Measurements from ENCODE around the gene TMEM232. TPM values are rescaled to one million over a fixed set of nuclear protein-coding genes. Genes with fewer than 3 reads are reported as not detected.
A peak's percentile ranks its signal among the peaks of the same experiment; 100 is the strongest.

The TMEM232 gene
- total and polyA plus RNA-seq, 9 of the 15 experiments (the other 6 are each of a cell fraction or from before 2014, with no cell fraction given) = 0.09 to 2.2 (median 0.41) TPM

DNA sequence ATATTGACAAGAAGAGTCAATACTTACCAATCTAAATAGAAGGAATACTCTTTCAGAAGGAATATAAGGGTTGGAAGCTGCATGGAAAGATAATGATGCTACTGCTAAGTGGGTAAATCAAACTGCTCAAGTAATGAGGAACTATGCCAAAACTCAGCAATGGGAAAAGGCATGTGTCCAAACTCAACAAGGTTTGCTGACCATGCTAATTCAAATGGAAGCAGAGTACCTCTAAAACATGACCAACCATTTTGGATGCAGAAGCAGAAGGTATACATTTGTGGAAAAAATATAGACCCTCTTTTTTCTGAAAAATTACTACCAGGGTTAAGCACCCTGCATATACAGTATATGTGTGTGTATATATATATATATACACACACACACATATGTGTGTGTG lies 21.1 kb downstream of the TMEM232 start:
- no peak overlapping the region for H3K27ac ChIP-seq (ENCODE audit: extremely low read depth, low read depth, low read length)
- DNase-seq (ENCODE audit: extremely low read depth in 1 of 4, low spot score in 3 of 4) (no peak), FAIRE-seq (no peak), ATAC-seq (no peak)
- intact Hi-C loops (cut with micrococcal nuclease) = no loop called here
- H3K27me3 ChIP-seq (ENCODE audit: control insufficient read depth in 2 of 2, insufficient read depth in 2 of 2, low read length in 2 of 2) = no peaks in the 10 kb centered on the region
- H3K9ac ChIP-seq (ENCODE audit: insufficient read depth in 1 of 2, low read depth in 2 of 2, low read length in 2 of 2) = no peak overlapping the region
- no peaks in the 10 kb centered on the region for H3K9me1 ChIP-seq (ENCODE audit: control insufficient read depth, insufficient read depth, low read length)
- no peaks in the 10 kb centered on the region for H3K36me3 ChIP-seq (ENCODE audit: control insufficient read depth, insufficient read depth, low read length)
- CTCF ChIA-PET (ENCODE audit: low intra/inter-chr PET ratio) = no interaction called here
- H3K4me1 ChIP-seq (replicated peaks in 1 of 2; ENCODE audit: control insufficient read depth in 2 of 2, insufficient read depth in 2 of 2, low read length in 2 of 2) = no peaks in the 10 kb centered on the region
- H3K4me3 ChIP-seq = no peak overlapping the region
- H4K20me1 ChIP-seq (replicated peaks; ENCODE audit: control insufficient read depth, insufficient read depth, low read length) = no peaks in the 10 kb centered on the region
- no peak overlapping the region for H2AFZ ChIP-seq (ENCODE audit: low read depth, low read length)
- no peak overlapping the region for H3K4me2 ChIP-seq (ENCODE audit: insufficient read depth, low read length)
- in situ Hi-C loops (cut with MboI) = no loop called here
- TF ChIP-seq RBM25 (IDR thresholded peaks at IDR 0.05; ENCODE audit: low read depth, low read length, severe bottlenecking) = no peak
- TF ChIP-seq ZNF316 (IDR thresholded peaks at IDR 0.05) = 0 out of 2 replicates have a peak, but pooled peaks have one; percentile 18
- no peaks in the 10 kb centered on the region for H3K79me2 ChIP-seq (ENCODE audit: control insufficient read depth, insufficient read depth, low read length)
- no TSS peak for BruUV-seq (replicated peaks)
- no peaks in the 10 kb centered on the region for H3K9me3 ChIP-seq (replicated peaks; ENCODE audit: control insufficient read depth, insufficient read depth, low read depth, low read length)
- POLR2A ChIA-PET = no interaction called here

DNA sequence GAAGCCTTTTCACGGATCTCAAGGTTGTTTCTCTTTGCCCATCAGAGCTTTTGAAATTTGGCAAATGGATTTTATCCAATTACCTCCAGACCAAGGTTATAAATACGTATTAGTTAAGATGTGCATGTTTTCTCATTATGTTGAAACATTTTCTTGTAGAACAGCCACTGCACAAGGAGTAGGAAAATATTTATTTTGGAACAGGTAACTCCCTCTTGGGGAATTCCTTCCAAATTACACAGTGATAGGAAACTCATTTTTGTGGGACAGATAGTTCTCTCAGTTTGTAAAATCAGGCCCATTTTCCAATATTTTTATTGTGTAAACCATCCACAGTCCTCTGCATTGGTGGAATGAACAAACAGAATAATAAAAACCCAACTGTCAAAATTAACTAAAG lies 23.0 kb downstream of the TMEM232 start:
- Histone ChIP-seq H3K27me3 (ENCODE audit: control insufficient read depth in 2 of 2, insufficient read depth in 2 of 2, low read length in 2 of 2) (no peaks in the 10 kb centered on the region), H2AFZ (ENCODE audit: low read depth, low read length) (no peak overlapping the region), H3K4me3 (no peak overlapping the region), H3K27ac (ENCODE audit: extremely low read depth, low read depth, low read length) (no peak overlapping the region), H4K20me1 (replicated peaks; ENCODE audit: control insufficient read depth, insufficient read depth, low read length) (no peaks in the 10 kb centered on the region), H3K36me3 (ENCODE audit: control insufficient read depth, insufficient read depth, low read length) (no peaks in the 10 kb centered on the region), H3K9me3 (replicated peaks; ENCODE audit: control insufficient read depth, insufficient read depth, low read depth, low read length) (no peaks in the 10 kb centered on the region), H3K9ac (ENCODE audit: insufficient read depth in 1 of 2, low read depth in 2 of 2, low read length in 2 of 2) (no peak overlapping the region), H3K79me2 (ENCODE audit: control insufficient read depth, insufficient read depth, low read length) (no peaks in the 10 kb centered on the region), H3K4me1 (replicated peaks in 1 of 2; ENCODE audit: control insufficient read depth in 2 of 2, insufficient read depth in 2 of 2, low read length in 2 of 2) (no peaks in the 10 kb centered on the region), H3K9me1 (ENCODE audit: control insufficient read depth, insufficient read depth, low read length) (no peaks in the 10 kb centered on the region), H3K4me2 (ENCODE audit: insufficient read depth, low read length) (no peak overlapping the region)
- TF ChIP-seq ZZZ3 (IDR thresholded peaks at IDR 0.05) (no peak), ZNF668 (CRISPR knock-in tag; IDR thresholded peaks at IDR 0.05) (no peak), NR2C1 (IDR thresholded peaks at IDR 0.05) (no peak), NR2C1 (tag; IDR thresholded peaks at IDR 0.05) (no peak), CREM (IDR thresholded peaks at IDR 0.05; ENCODE audit: low read depth) (no peak), FOXA1 (IDR thresholded peaks at IDR 0.05; ENCODE audit: borderline replicate concordance) (no peak), PHB (CRISPR knock-in tag; IDR thresholded peaks at IDR 0.05) (no peak), SIRT6 (IDR thresholded peaks at IDR 0.05; ENCODE audit: low read depth, low read length) (no peak), ARHGAP35 (IDR thresholded peaks at IDR 0.05; ENCODE audit: partially characterized antibody) (no peak), TAF1 (IDR thresholded peaks at IDR 0.05; ENCODE audit: control insufficient read depth, extremely low read depth, insufficient read depth, low read length, severe bottlenecking) (no peak), ZNF445 (CRISPR knock-in tag; IDR thresholded peaks at IDR 0.05; ENCODE audit: low read depth) (no peak), TCFL5 (CRISPR knock-in tag; conservative IDR thresholded peaks at IDR 0.05) (no peak), KDM5B (IDR thresholded peaks at IDR 0.05; ENCODE audit: insufficient replicate concordance, low read depth, low read length) (no peak), MYC (IDR thresholded peaks at IDR 0.05; ENCODE audit: low read depth, low read length) (no peak), MYC (CRISPR knock-in tag; IDR thresholded peaks at IDR 0.05; ENCODE audit: borderline replicate concordance, low read depth) (no peak), TCF7 (IDR thresholded peaks at IDR 0.05; ENCODE audit: borderline replicate concordance) (no peak), TAL1 (IDR thresholded peaks at IDR 0.05) (no peak), TAF7 (tag; IDR thresholded peaks at IDR 0.05) (no peak), ZNF717 (CRISPR knock-in tag; IDR thresholded peaks at IDR 0.05) (no peak), ZNF584 (CRISPR knock-in tag; IDR thresholded peaks at IDR 0.05; ENCODE audit: low read depth) (no peak)
- POLR2A ChIA-PET = no interaction called here
- CTCF ChIA-PET (ENCODE audit: low intra/inter-chr PET ratio) = no interaction called here
- 0% methylated on average over 2 of the region's 2 CpGs for WGBS (ENCODE audit: insufficient coverage, low coverage, missing lambda C conversion rate)
- in situ Hi-C loops (cut with MboI) (no loop called here), intact Hi-C loops (cut with micrococcal nuclease) (no loop called here)
- ATAC-seq = no peak
- no peak for FAIRE-seq
- no TSS peak for BruUV-seq (replicated peaks)
- no peak for DNase-seq (ENCODE audit: extremely low read depth in 1 of 4, low spot score in 3 of 4)
